Measurements from ENCODE around the gene PPP2R5A. TPM values are rescaled to one million over a fixed set of nuclear protein-coding genes. Genes with fewer than 3 reads are reported as not detected.
A peak's percentile ranks its signal among the peaks of the same experiment; 100 is the strongest.

The PPP2R5A gene
- total and polyA plus RNA-seq, 2 of the 13 experiments (the other 11 are each of a cell fraction or from before 2014, with no cell fraction given), result 22.0 to 31.4 TPM

GRCh38 chr1:212242288-212242984 is 42.8 kb upstream of the PPP2R5A start:
- Histone ChIP-seq H3K27ac (ENCODE audit: extremely low read length, insufficient read depth, low read length) (peak overlapping the region; percentile 70), H3K27me3 (ENCODE audit: control insufficient read depth in 1 of 2, insufficient read depth in 2 of 2, low read length in 2 of 2) (no peaks in the 10 kb centered on the region; a peak in 1 of 5 replicates), H3K4me2 (ENCODE audit: low read depth, low read length) (peak overlapping the region; percentile 56), H3K9me3 (ENCODE audit: low read length) (no peaks in the 10 kb centered on the region), H3K9ac (ENCODE audit: insufficient read depth, low read depth, low read length) (peak overlapping the region; percentile 55), H3K4me1 (ENCODE audit: insufficient read depth, low read length) (peaks cover 85% of the 10 kb centered on the region), H3K79me2 (ENCODE audit: insufficient read depth, low read length) (no peaks in the 10 kb centered on the region), H4K20me1 (ENCODE audit: insufficient read depth, low read length) (no peaks in the 10 kb centered on the region), H2AFZ (ENCODE audit: low read length) (no peak overlapping the region), H3K36me3 (replicated peaks in 1 of 2; ENCODE audit: control insufficient read depth in 1 of 2, insufficient read depth in 2 of 2, low read length in 2 of 2) (no peaks in the 10 kb centered on the region), H3K4me3 (replicated peaks in 1 of 3; ENCODE audit: insufficient read depth in 1 of 3, low read depth in 2 of 3, low read length in 3 of 3) (peak overlapping the region; percentile 23 to 39 (median 24); a peak in 4 of 6 replicates)
- DNase-seq (ENCODE audit: low spot score), result peak; percentile 79
- intact Hi-C loops (cut with micrococcal nuclease; ENCODE audit: unreplicated experiment) (loop anchor here (1.0 to 5.0 kb wide), 2 partner anchors 13 to 45 kb away; partner anchors contain the start of gene PPP2R5A), in situ Hi-C loops (cut with HindIII; ENCODE audit: extremely low pct_ligation_motif_present, low pct_unique_long_range_greater_than_20kb) (no loop called here)
- no TSS peak for BruUV-seq (replicated peaks)
- peak; percentile 78 for FAIRE-seq
- 3% methylated on average over 11 of the region's 11 CpGs for WGBS (ENCODE audit: low lambda C conversion rate)
- CTCF ChIA-PET (ENCODE audit: low intra/inter-chr PET ratio, low total read pairs), result no interaction called here
- ATAC-seq, result peak; percentile 77
- POLR2A ChIA-PET, result interaction anchor here (0.7 to 4.2 kb wide), 12 partner anchors 8 to 172 kb away, joined by 3 to 72 read pairs (median 8); no protein-coding TSS in a partner anchor
- no peak for TF ChIP-seq THYN1 (CRISPR knock-in tag; IDR thresholded peaks at IDR 0.05; ENCODE audit: borderline replicate concordance, low read depth)
- TF ChIP-seq ZNF10 (CRISPR knock-in tag; IDR thresholded peaks at IDR 0.05; ENCODE audit: borderline replicate concordance, low read depth), result no peak
- no peak for TF ChIP-seq E2F1 (CRISPR knock-in tag; IDR thresholded peaks at IDR 0.05)
- no peak for TF ChIP-seq ZNF775 (CRISPR knock-in tag; IDR thresholded peaks at IDR 0.05; ENCODE audit: borderline replicate concordance)
- no peak for TF ChIP-seq ZNF777 (CRISPR knock-in tag; IDR thresholded peaks at IDR 0.05)
- TF ChIP-seq ZNF503 (CRISPR knock-in tag; IDR thresholded peaks at IDR 0.05), result no peak
- TF ChIP-seq SNAPC2 (CRISPR knock-in tag; IDR thresholded peaks at IDR 0.05), result no peak
- no peak for TF ChIP-seq NCOA5 (CRISPR knock-in tag; IDR thresholded peaks at IDR 0.05)
- no peak for TF ChIP-seq SIN3B (IDR thresholded peaks at IDR 0.05; ENCODE audit: low read length)
- peak; percentile 82 for TF ChIP-seq ELF1 (CRISPR knock-in tag; IDR thresholded peaks at IDR 0.05)
- TF ChIP-seq PATZ1 (CRISPR knock-in tag; IDR thresholded peaks at IDR 0.05), result peak; percentile 74
- no peak for TF ChIP-seq NCOR1 (IDR thresholded peaks at IDR 0.05; ENCODE audit: borderline replicate concordance, low read length)
- TF ChIP-seq IRF9 (CRISPR knock-in tag; IDR thresholded peaks at IDR 0.05; ENCODE audit: borderline replicate concordance), result no peak
- TF ChIP-seq ZSCAN31 (CRISPR knock-in tag; IDR thresholded peaks at IDR 0.05; ENCODE audit: low read depth), result no peak
- no peak for TF ChIP-seq CTCF (CRISPR knock-in tag; IDR thresholded peaks at IDR 0.05)
- no peak for TF ChIP-seq CHD2 (IDR thresholded peaks at IDR 0.05; ENCODE audit: low read depth, low read length)

Data from HepG2 (cell line).